Measurements from ENCODE around the gene VSIR. TPM values are rescaled to one million over a fixed set of nuclear protein-coding genes. Genes with fewer than 3 reads are reported as not detected.

VSIR gene
- 100 to 1,000 TPM in 1 of 5 donors, 10 to 100 TPM in 4; 14.7 to 103 (median 16.5) TPM for total RNA-seq
- 10 to 100 TPM; 14.2 to 21.7 (median 15.9) TPM for polyA plus RNA-seq
- long read RNA-seq, donor 1, full-length matches to known transcripts: 6 of 6 reads
- long read RNA-seq, donor 1, partial matches to known transcripts: 0 of 6 reads
- long read RNA-seq, donor 1, other reads (novel, unspliced or antisense): 0 of 6 reads
- long read RNA-seq, donor 2, full-length matches to known transcripts: 6 of 6 reads
- long read RNA-seq, donor 2, partial matches to known transcripts: 0 of 6 reads
- long read RNA-seq, donor 2, other reads (novel, unspliced or antisense): 0 of 6 reads
- long read RNA-seq, donor 3, full-length matches to known transcripts: 3 of 3 reads
- long read RNA-seq, donor 3, partial matches to known transcripts: 0 of 3 reads
- long read RNA-seq, donor 3, other reads (novel, unspliced or antisense): 0 of 3 reads
- long read RNA-seq, donor 4: 0 reads
- long read RNA-seq, donor 5, full-length matches to known transcripts: 5 of 5 reads
- long read RNA-seq, donor 5, partial matches to known transcripts: 0 of 5 reads
- long read RNA-seq, donor 5, other reads (novel, unspliced or antisense): 0 of 5 reads
- long read RNA-seq, donor 6, full-length matches to known transcripts: 10 of 10 reads
- long read RNA-seq, donor 6, partial matches to known transcripts: 0 of 10 reads
- long read RNA-seq, donor 6, other reads (novel, unspliced or antisense): 0 of 10 reads
- long read RNA-seq, donor 7, full-length matches to known transcripts: 11 of 11 reads
- long read RNA-seq, donor 7, partial matches to known transcripts: 0 of 11 reads
- long read RNA-seq, donor 7, other reads (novel, unspliced or antisense): 0 of 11 reads
- long read RNA-seq, donor 8, full-length matches to known transcripts: 3 of 3 reads
- long read RNA-seq, donor 8, partial matches to known transcripts: 0 of 3 reads
- long read RNA-seq, donor 8, other reads (novel, unspliced or antisense): 0 of 3 reads
- long read RNA-seq, donor 9, full-length matches to known transcripts: 4 of 4 reads
- long read RNA-seq, donor 9, partial matches to known transcripts: 0 of 4 reads
- long read RNA-seq, donor 9, other reads (novel, unspliced or antisense): 0 of 4 reads
- long read RNA-seq, donor 10, full-length matches to known transcripts: 6 of 6 reads
- long read RNA-seq, donor 10, partial matches to known transcripts: 0 of 6 reads
- long read RNA-seq, donor 10, other reads (novel, unspliced or antisense): 0 of 6 reads

DNA sequence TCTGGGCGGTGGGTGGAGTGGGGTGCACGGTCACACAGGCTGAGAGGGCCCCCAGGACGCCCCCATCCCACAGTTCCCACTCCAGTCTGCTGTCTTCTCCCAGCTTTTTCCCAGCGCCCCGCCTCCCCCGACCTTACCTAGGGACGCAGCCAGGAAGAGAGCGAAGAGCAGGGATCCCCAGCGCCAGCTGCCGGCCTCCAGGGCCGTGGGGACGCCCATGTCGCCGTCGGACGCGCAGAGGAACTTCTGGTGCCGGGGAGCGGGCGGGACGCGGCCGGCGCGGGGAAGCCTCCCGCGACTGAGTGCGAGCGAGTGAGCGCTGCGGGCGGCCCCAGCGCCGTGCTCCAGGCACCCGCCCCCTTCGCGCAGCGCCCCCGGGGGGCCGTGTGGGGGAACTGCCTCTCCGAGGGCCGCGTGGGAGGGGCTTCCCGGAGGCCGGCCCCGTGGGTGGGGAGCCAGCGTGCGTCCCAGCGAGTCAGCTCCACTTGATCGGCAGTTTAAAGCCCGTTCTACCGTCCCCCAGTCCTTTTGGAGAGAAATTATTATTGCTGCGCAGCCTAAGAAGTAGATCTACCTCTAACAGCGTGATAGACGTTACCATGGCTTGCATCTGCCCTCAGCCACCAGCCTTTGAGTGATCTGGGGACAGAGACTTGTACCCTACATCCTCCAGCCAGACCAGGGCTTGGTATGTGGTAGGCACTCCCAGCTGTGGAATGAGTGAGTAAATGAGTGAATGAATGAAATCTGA, at the start of gene VSIR:
TSS of gene VSIR (minus strand) at position 300 of the 751 bp plus-strand sequence. CDS start at position 219, 81 bp downstream.
- H3K27me3 ChIP-seq: no peaks in the 10 kb centered on the region
- peak; percentile 63 to 97 (median 93) for TF ChIP-seq POLR2AphosphoS5 (IDR thresholded peaks at IDR 0.05)
- no peak for TF ChIP-seq EP300 (IDR thresholded peaks at IDR 0.05)
- TF ChIP-seq POLR2A (IDR thresholded peaks at IDR 0.05): peak in 1 of 4 donors; percentile 48
- TF ChIP-seq CTCF (IDR thresholded peaks at IDR 0.05): peak in 5 of 7 experiments; percentile 37 to 97 (median 82)
- H3K4me1 ChIP-seq: peaks cover 56 to 85% (median 65%) of the 10 kb centered on the region in 4 donors
- H3K4me3 ChIP-seq: peak within 1 kb of the TSS; percentile 58 to 85 (median 74)
- H3K9me3 ChIP-seq: no peaks in the 10 kb centered on the region
- 1 to 8% (median 3%) methylated on average over 5 to 55 of the region's 55 CpGs for WGBS, 5 donors
- peak within 1 kb of the TSS; percentile 88 to 93 (median 90) for H3K27ac ChIP-seq
- no peaks in the 10 kb centered on the region for H3K36me3 ChIP-seq
- intact Hi-C loops (cut with DNase I; ENCODE audit: low total_unique reads): no loop called here
- peak; percentile 91 to 96 for DNase-seq

GRCh38 chr10:71821909-71822763, 48.8 kb upstream of the VSIR start:
- 76 to 88% (median 81%) methylated on average over 8 to 9 of the region's 9 CpGs for WGBS, 5 donors
- Histone ChIP-seq H3K27me3 (no peaks in the 10 kb centered on the region), H3K9me3 (no peaks in the 10 kb centered on the region), H3K27ac (no peak overlapping the region), H3K4me3 (no peak overlapping the region), H3K36me3 (peaks cover 93 to 100% (median 100%) of the 10 kb centered on the region in 4 donors), H3K4me1 (peaks cover 0 to 15% (median 2%) of the 10 kb centered on the region in 4 donors)
- intact Hi-C loops (cut with DNase I; ENCODE audit: low total_unique reads): no loop called here
- TF ChIP-seq POLR2AphosphoS5 (IDR thresholded peaks at IDR 0.05): no peak
- no peak for TF ChIP-seq CTCF (IDR thresholded peaks at IDR 0.05)
- no peak for TF ChIP-seq POLR2A (IDR thresholded peaks at IDR 0.05)
- DNase-seq: no peak

GRCh38 chr10:71820966-71821365, 47.6 kb upstream of the VSIR start:
- TF ChIP-seq CTCF (IDR thresholded peaks at IDR 0.05) (no peak), EP300 (IDR thresholded peaks at IDR 0.05) (no peak), POLR2AphosphoS5 (IDR thresholded peaks at IDR 0.05) (no peak), POLR2A (IDR thresholded peaks at IDR 0.05) (no peak)
- peaks cover 93 to 100% (median 100%) of the 10 kb centered on the region in 4 donors for H3K36me3 ChIP-seq
- WGBS, 5 donors: 85 to 95% (median 90%) methylated on average over 8 of the region's 8 CpGs
- intact Hi-C loops (cut with DNase I; ENCODE audit: low total_unique reads): no loop called here
- no peak overlapping the region for H3K4me3 ChIP-seq
- no peaks in the 10 kb centered on the region for H3K27me3 ChIP-seq
- H3K27ac ChIP-seq: no peak overlapping the region
- H3K4me1 ChIP-seq: peaks cover 0 to 27% (median 2%) of the 10 kb centered on the region in 4 donors
- DNase-seq: no peak
- no peaks in the 10 kb centered on the region for H3K9me3 ChIP-seq
